Neural cell (in vitro differentiated cells): ENCODE results near the gene LMOD2.

ENCODE experiments used
- EP300 ChIP-seq: fragments of 450-650 bp; conservative IDR thresholded peaks from 2 replicates; pipeline ENCODE4 v1.6.1; 2014; ENCODE audit warnings: antibody characterized with exemption, mild to moderate bottlenecking, moderate library complexity; ENCODE audit not compliant: poor library complexity, severe bottlenecking
- EZH2 ChIP-seq: fragments of 200-600, 300-800 bp; shearing (Covaris generic), sonication (generic); IDR thresholded peaks from 2 replicates; pipeline ENCODE4 v1.6.1; 2014; ENCODE audit warnings: antibody characterized with exemption, low read length, borderline replicate concordance, mild to moderate bottlenecking; ENCODE audit not compliant: insufficient read depth, poor library complexity, severe bottlenecking
- POLR2AphosphoS5 ChIP-seq: IDR thresholded peaks from 2 replicates; pipeline ENCODE4 v1.6.1; 2012
- TAF1 ChIP-seq: IDR thresholded peaks from 2 replicates; pipeline ENCODE4 v1.6.1; 2012; ENCODE audit warnings: low read depth
- TF ChIP-seq, protein P1 (sequence below): IDR thresholded peaks from 2 replicates; pipeline ENCODE4 v1.6.1; 2012; ENCODE audit warnings: borderline replicate concordance
- TF ChIP-seq, protein P2 (sequence below): fragments of 450-650 bp; IDR thresholded peaks from 2 replicates; pipeline ENCODE4 v1.5.1; 2014; ENCODE audit warnings: antibody characterized with exemption, mild to moderate bottlenecking, moderate library complexity; ENCODE audit not compliant: poor library complexity, severe bottlenecking

DNA sequence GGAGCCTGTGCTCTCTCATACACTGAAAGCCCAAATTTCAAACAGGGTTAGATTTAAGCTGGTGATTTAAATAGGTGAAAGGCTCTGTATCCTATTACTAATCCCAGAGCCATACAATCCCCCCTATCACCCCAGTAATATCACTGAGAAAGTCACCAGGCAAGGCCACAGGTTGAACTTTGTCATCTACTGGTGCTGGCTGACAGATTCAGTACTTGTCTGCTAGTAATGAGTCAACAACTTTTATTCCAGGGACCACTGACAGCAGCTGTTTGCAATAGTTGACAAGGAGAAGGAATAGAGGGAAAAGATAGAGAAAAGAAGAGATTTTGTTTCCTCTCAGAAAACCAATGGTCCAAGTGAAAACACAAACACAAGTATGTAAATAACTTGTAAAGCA lies 43.6 kb upstream of the LMOD2 start:
- TF ChIP-seq, protein P1, sequence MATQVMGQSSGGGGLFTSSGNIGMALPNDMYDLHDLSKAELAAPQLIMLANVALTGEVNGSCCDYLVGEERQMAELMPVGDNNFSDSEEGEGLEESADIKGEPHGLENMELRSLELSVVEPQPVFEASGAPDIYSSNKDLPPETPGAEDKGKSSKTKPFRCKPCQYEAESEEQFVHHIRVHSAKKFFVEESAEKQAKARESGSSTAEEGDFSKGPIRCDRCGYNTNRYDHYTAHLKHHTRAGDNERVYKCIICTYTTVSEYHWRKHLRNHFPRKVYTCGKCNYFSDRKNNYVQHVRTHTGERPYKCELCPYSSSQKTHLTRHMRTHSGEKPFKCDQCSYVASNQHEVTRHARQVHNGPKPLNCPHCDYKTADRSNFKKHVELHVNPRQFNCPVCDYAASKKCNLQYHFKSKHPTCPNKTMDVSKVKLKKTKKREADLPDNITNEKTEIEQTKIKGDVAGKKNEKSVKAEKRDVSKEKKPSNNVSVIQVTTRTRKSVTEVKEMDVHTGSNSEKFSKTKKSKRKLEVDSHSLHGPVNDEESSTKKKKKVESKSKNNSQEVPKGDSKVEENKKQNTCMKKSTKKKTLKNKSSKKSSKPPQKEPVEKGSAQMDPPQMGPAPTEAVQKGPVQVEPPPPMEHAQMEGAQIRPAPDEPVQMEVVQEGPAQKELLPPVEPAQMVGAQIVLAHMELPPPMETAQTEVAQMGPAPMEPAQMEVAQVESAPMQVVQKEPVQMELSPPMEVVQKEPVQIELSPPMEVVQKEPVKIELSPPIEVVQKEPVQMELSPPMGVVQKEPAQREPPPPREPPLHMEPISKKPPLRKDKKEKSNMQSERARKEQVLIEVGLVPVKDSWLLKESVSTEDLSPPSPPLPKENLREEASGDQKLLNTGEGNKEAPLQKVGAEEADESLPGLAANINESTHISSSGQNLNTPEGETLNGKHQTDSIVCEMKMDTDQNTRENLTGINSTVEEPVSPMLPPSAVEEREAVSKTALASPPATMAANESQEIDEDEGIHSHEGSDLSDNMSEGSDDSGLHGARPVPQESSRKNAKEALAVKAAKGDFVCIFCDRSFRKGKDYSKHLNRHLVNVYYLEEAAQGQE, result no peak
- no peak for TF ChIP-seq POLR2AphosphoS5
- TF ChIP-seq, protein P2, sequence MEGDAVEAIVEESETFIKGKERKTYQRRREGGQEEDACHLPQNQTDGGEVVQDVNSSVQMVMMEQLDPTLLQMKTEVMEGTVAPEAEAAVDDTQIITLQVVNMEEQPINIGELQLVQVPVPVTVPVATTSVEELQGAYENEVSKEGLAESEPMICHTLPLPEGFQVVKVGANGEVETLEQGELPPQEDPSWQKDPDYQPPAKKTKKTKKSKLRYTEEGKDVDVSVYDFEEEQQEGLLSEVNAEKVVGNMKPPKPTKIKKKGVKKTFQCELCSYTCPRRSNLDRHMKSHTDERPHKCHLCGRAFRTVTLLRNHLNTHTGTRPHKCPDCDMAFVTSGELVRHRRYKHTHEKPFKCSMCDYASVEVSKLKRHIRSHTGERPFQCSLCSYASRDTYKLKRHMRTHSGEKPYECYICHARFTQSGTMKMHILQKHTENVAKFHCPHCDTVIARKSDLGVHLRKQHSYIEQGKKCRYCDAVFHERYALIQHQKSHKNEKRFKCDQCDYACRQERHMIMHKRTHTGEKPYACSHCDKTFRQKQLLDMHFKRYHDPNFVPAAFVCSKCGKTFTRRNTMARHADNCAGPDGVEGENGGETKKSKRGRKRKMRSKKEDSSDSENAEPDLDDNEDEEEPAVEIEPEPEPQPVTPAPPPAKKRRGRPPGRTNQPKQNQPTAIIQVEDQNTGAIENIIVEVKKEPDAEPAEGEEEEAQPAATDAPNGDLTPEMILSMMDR, result no peak
- TF ChIP-seq EZH2, result no peak
- TF ChIP-seq TAF1, result no peak
- TF ChIP-seq EP300, result no peak
